PC-3 (cell line): ENCODE results near the gene POM121.
"Not testable (repeated sequence)": the region's sequence is repeated elsewhere in the genome, so short reads cannot be mapped to it uniquely, and the experiment has no call there.

ENCODE experiments used
- EZH2 ChIP-seq: fragments of 300-600 bp; sonication (generic); IDR thresholded peaks from one replicate; pipeline ENCODE4 v1.6.1; 2017; ENCODE audit warnings: antibody characterized with exemption, mild to moderate bottlenecking, low read length; ENCODE audit not compliant: unreplicated experiment
- EZH2phosphoT487 ChIP-seq: fragments of 300-600 bp; sonication (generic); IDR thresholded peaks from 2 replicates; pipeline ENCODE4 v1.6.1; 2018; ENCODE audit warnings: mild to moderate bottlenecking, antibody characterized with exemption, low read length, borderline replicate concordance
- TF ChIP-seq, protein P1 (sequence below): fragments of 300-600 bp; sonication (generic); conservative IDR thresholded peaks from 2 replicates; pipeline ENCODE4 v1.5.1; 2017; ENCODE audit warnings: antibody characterized with exemption, low read depth, mild to moderate bottlenecking, low read length

GRCh38 chr7:72968980-72969516, 44.2 kb downstream of the POM121 start, which contains the start of gene TRIM74:
- TF ChIP-seq, protein P1, sequence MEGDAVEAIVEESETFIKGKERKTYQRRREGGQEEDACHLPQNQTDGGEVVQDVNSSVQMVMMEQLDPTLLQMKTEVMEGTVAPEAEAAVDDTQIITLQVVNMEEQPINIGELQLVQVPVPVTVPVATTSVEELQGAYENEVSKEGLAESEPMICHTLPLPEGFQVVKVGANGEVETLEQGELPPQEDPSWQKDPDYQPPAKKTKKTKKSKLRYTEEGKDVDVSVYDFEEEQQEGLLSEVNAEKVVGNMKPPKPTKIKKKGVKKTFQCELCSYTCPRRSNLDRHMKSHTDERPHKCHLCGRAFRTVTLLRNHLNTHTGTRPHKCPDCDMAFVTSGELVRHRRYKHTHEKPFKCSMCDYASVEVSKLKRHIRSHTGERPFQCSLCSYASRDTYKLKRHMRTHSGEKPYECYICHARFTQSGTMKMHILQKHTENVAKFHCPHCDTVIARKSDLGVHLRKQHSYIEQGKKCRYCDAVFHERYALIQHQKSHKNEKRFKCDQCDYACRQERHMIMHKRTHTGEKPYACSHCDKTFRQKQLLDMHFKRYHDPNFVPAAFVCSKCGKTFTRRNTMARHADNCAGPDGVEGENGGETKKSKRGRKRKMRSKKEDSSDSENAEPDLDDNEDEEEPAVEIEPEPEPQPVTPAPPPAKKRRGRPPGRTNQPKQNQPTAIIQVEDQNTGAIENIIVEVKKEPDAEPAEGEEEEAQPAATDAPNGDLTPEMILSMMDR, result not testable (repeated sequence)
- not testable (repeated sequence) for TF ChIP-seq EZH2phosphoT487, EZH2
